H1 (cell line): Measurements from ENCODE around the gene CCNG1. TPM values are rescaled to one million over a fixed set of nuclear protein-coding genes. Genes with fewer than 3 reads are reported as not detected.

Source experiments
- CTCF ChIA-PET: fragments of 300-600 bp; sonication (Branson Sonifier 250); formaldehyde crosslinking; loops from one replicate; lab custom pipeline; 2021; ENCODE audit not compliant: partially characterized antibody; lab: Charles Lee
- POLR2A ChIA-PET: fragments of 300-600 bp; sonication (Branson Sonifier 250); formaldehyde crosslinking; loops from one replicate; lab custom pipeline; 2021; ENCODE audit warnings: inconsistent platforms; ENCODE audit not compliant: partially characterized antibody; lab: Charles Lee
- DNase-seq, 2 experiments: peaks; one replicate each; pipeline versions ENCODE4 v3.0.0 to v3.0.0-alpha.2; 2010 to 2022; ENCODE audit warnings: low spot score in 2 of 2, low read depth in 1 of 2, mixed read lengths in 1 of 2
- FAIRE-seq: peaks from 2 replicates; lab custom pipeline; 2011; peaks lifted over from hg19 to GRCh38; lab: Jason Lieb, UNC
- H2AFZ ChIP-seq: 2 replicates; pipeline ENCODE4 v1.8.1; 2012; ENCODE audit warnings: low read length, inconsistent platforms
- H2AK5ac ChIP-seq: 2 replicates; pipeline ENCODE4 v1.6.1; 2013; ENCODE audit warnings: low read depth, low read length
- H2BK120ac ChIP-seq: replicated peaks from 2 replicates; pipeline ENCODE3; 2013; ENCODE audit warnings: low read depth, low read length, inconsistent platforms
- H2BK12ac ChIP-seq: 2 replicates; pipeline ENCODE4 v1.6.1; 2013; ENCODE audit warnings: low read depth, low read length
- H2BK15ac ChIP-seq: 2 replicates; pipeline ENCODE4 v1.6.1; 2013; ENCODE audit warnings: low read length
- H2BK20ac ChIP-seq: 2 replicates; pipeline ENCODE4 v1.6.1; 2013; ENCODE audit warnings: low read length
- H2BK5ac ChIP-seq: 2 replicates; pipeline ENCODE4 v1.6.1; 2013; ENCODE audit warnings: low read depth, low read length
- H3K14ac ChIP-seq: 2 replicates; pipeline ENCODE4 v1.6.1; 2013; ENCODE audit warnings: inconsistent platforms; ENCODE audit not compliant: insufficient read length
- H3K18ac ChIP-seq: 2 replicates; pipeline ENCODE4 v1.6.1; 2013; ENCODE audit warnings: low read length; ENCODE audit errors: extremely low read depth
- H3K23ac ChIP-seq: 2 replicates; pipeline ENCODE4 v1.6.1; 2013; ENCODE audit warnings: inconsistent platforms; ENCODE audit not compliant: insufficient read length
- H3K23me2 ChIP-seq: 2 replicates; pipeline ENCODE4 v1.6.1; 2013; ENCODE audit warnings: low read depth, low read length
- H3K27ac ChIP-seq: 2 replicates; pipeline ENCODE4 v1.6.1; 2011; ENCODE audit warnings: low read depth, low read length, inconsistent platforms
- H3K27me3 ChIP-seq, 4 experiments: replicated peaks in 1 of 4; 1 replicate in 1 of 4; 2 replicates in 3 of 4; pipeline versions ENCODE4 v1.6.1 to v1.8.1; 2011 to 2013; ENCODE audit warnings: low read length in 3 of 4, mild to moderate bottlenecking in 3 of 4, inconsistent platforms in 2 of 4, mixed read lengths in 2 of 4, moderate library complexity in 1 of 4; ENCODE audit not compliant: control insufficient read depth in 3 of 4, insufficient read depth in 3 of 4; ENCODE audit errors: extremely low read depth in 1 of 4
- H3K36me3 ChIP-seq, 4 experiments: 2 replicates each; pipeline versions ENCODE4 v1.6.1 to v1.8.1; 2011 to 2013; ENCODE audit warnings: mild to moderate bottlenecking in 4 of 4, low read length in 3 of 4, moderate library complexity in 2 of 4, control low read depth in 1 of 4, inconsistent platforms in 1 of 4; ENCODE audit not compliant: insufficient read depth in 4 of 4, control insufficient read depth in 2 of 4
- H3K4ac ChIP-seq: replicated peaks from 2 replicates; pipeline ENCODE3; 2013; ENCODE audit warnings: low read length, low read depth, mixed read lengths, inconsistent platforms; ENCODE audit not compliant: insufficient read length
- H3K4me1 ChIP-seq, 4 experiments: replicated peaks in 1 of 4; 1 replicate in 1 of 4; 2 replicates in 3 of 4; pipeline versions ENCODE4 v1.6.1 to v1.8.1; 2011 to 2013; ENCODE audit warnings: low read length in 3 of 4, inconsistent platforms in 2 of 4, mixed read lengths in 1 of 4; ENCODE audit not compliant: insufficient read depth in 4 of 4, control insufficient read depth in 3 of 4
- H3K4me2 ChIP-seq, 2 experiments: 2 replicates each; pipeline versions ENCODE4 v1.6.1 to v1.8.1; 2011 to 2013; ENCODE audit warnings: low read depth in 2 of 2, low read length in 2 of 2, control low read depth in 1 of 2, inconsistent platforms in 1 of 2, mild to moderate bottlenecking in 1 of 2; ENCODE audit not compliant: insufficient read depth in 1 of 2
- H3K4me3 ChIP-seq, 4 experiments: fragments of 200-600, 300-600 bp in 1 of 4; sonication (generic), shearing (Covaris generic), sonication (Bioruptor Twin) in 1 of 4; 2 replicates each; pipeline versions ENCODE4 v1.5.1 to v1.8.1; 2011 to 2016; ENCODE audit warnings: low read length in 4 of 4, low read depth in 3 of 4, control low read depth in 2 of 4, inconsistent platforms in 2 of 4, mild to moderate bottlenecking in 2 of 4, mixed read lengths in 1 of 4, moderate library complexity in 1 of 4; ENCODE audit not compliant: insufficient read depth in 2 of 4; ENCODE audit errors: extremely low read depth in 1 of 4
- H3K56ac ChIP-seq: replicated peaks from 2 replicates; pipeline ENCODE3; 2013; ENCODE audit warnings: low read depth, mild to moderate bottlenecking, mixed read lengths, low read length, inconsistent platforms; ENCODE audit not compliant: insufficient read length
- H3K79me1 ChIP-seq: 2 replicates; pipeline ENCODE4 v1.6.1; 2013; ENCODE audit warnings: low read depth, low read length, control low read depth
- H3K79me2 ChIP-seq, 2 experiments: 2 replicates each; pipeline versions ENCODE4 v1.6.1 to v1.8.1; 2012 to 2013; ENCODE audit warnings: low read length in 2 of 2, mild to moderate bottlenecking in 2 of 2, inconsistent platforms in 1 of 2; ENCODE audit not compliant: insufficient read depth in 2 of 2, control insufficient read depth in 1 of 2
- H3K9ac ChIP-seq, 4 experiments: replicated peaks in 1 of 4; 1 replicate in 1 of 4; 2 replicates in 3 of 4; pipeline versions ENCODE4 v1.6.1 to v1.8.1; 2011 to 2013; ENCODE audit warnings: low read depth in 3 of 4, low read length in 3 of 4, control low read depth in 2 of 4, mild to moderate bottlenecking in 2 of 4, moderate library complexity in 2 of 4, inconsistent platforms in 1 of 4; ENCODE audit errors: extremely low read depth in 1 of 4
- H3K9me3 ChIP-seq, 2 experiments: 2 replicates each; pipeline versions ENCODE4 v1.6.1 to v1.8.1; 2012 to 2013; ENCODE audit warnings: mild to moderate bottlenecking in 2 of 2, moderate library complexity in 2 of 2, control low read depth in 1 of 2, inconsistent platforms in 1 of 2, low read depth in 1 of 2, low read length in 1 of 2, mixed read lengths in 1 of 2; ENCODE audit not compliant: insufficient read depth in 2 of 2
- H4K20me1 ChIP-seq, 2 experiments: replicated peaks in 1 of 2; 2 replicates each; pipeline versions ENCODE3 to v1.8.1; 2011 to 2013; ENCODE audit warnings: inconsistent platforms in 2 of 2, low read length in 2 of 2, mild to moderate bottlenecking in 1 of 2; ENCODE audit not compliant: insufficient read depth in 2 of 2, control insufficient read depth in 1 of 2
- H4K5ac ChIP-seq: 2 replicates; pipeline ENCODE4 v1.6.1; 2013; ENCODE audit warnings: low read length, low read depth, mixed read lengths, inconsistent platforms; ENCODE audit not compliant: insufficient read length
- H4K8ac ChIP-seq: 2 replicates; pipeline ENCODE4 v1.8.0; 2013; ENCODE audit warnings: mild to moderate bottlenecking, moderate library complexity, low read length, inconsistent platforms; ENCODE audit not compliant: insufficient read depth; ENCODE audit errors: extremely low read depth
- H4K91ac ChIP-seq: replicated peaks from 2 replicates; pipeline ENCODE3; 2013; ENCODE audit warnings: low read length, mixed read lengths, inconsistent platforms; ENCODE audit not compliant: insufficient read length
- POLR2A ChIP-seq, 2 experiments: IDR thresholded peaks; 1 replicate in 1 of 2; 2 replicates in 1 of 2; pipeline ENCODE4 v1.6.1; 2011; ENCODE audit warnings: low read depth in 2 of 2, low read length in 2 of 2, mild to moderate bottlenecking in 2 of 2; ENCODE audit errors: control extremely low read depth in 1 of 2
- WGBS, 2 experiments: shearing (Covaris generic) in 1 of 2; methylation state at CpG; one replicate each; pipeline versions ENCODE4 v1.1.6 to v1.1.7; 2013 to 2015; ENCODE audit warnings: low lambda C conversion rate in 2 of 2, mixed read lengths in 2 of 2, inconsistent platforms in 1 of 2, low coverage in 1 of 2, missing lambda C conversion rate in 1 of 2; ENCODE audit not compliant: insufficient replicate concordance in 2 of 2, insufficient coverage in 1 of 2, insufficient read length in 1 of 2; ENCODE audit errors: extremely low coverage in 1 of 2, missing lambda C conversion rate in 1 of 2; 5-methylcytosine and 5-hydroxymethylcytosine counted together
- polyA plus RNA-seq, 7 experiments: library from polyadenylated mRNA; depleted of rRNA in 3 of 7; stranded (reverse) in 5 of 7; unstranded in 2 of 7; fragments of >200 nt in 5 of 7; fragments of 200-250 nt in 2 of 7; gene quantifications; 1 replicate in 5 of 7; 2 replicates in 1 of 7; 4 replicates in 1 of 7; pipeline versions ENCODE4 v1.2.1 to v1.2.3, GENCODE V29; 2011 to 2013; ENCODE audit warnings: missing spikeins in 2 of 7, mixed read lengths in 2 of 7
- total RNA-seq: library from RNA; stranded (reverse); fragmentation: NEBNext Ultra II Directional; extraction: Animal tissue kit (Norgen Biotek cat#: 25700); gene quantifications from 2 replicates; pipeline ENCODE4 v1.2.1, GENCODE V29; 2021

The CCNG1 gene
- total and polyA plus RNA-seq, 2 of the 8 experiments (the other 6 are each of a cell fraction or from before 2014, with no cell fraction given) = 165 to 369 TPM

DNA sequence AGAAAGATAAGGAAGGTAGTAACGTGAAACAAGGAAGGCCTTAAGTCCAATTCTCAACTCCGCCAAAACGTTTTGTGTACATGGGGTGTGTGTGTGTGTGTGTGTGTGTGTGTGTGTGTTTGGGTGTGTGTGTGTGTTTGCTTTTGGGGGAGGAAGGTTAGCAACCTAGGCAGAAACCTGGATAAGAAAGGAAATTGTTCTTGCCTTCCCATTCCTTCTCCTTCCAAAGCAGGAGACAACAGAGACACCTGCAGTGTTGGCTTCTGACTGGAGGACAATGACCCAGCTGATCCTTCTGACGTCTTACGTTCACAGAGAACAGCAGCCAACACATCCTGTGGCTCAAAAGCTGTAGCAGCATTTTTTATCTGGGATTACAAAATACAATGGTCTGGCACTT is 4.1 kb upstream of the CCNG1 start:
- Histone ChIP-seq H3K27me3 (no peaks in the 10 kb centered on the region), H3K23ac (no peak overlapping the region), H4K5ac (no peak overlapping the region), H2BK15ac (no peak overlapping the region), H3K79me1 (no peaks in the 10 kb centered on the region), H3K4me3 (no peak overlapping the region), H2AK5ac (no peak overlapping the region), H3K4ac (no peak overlapping the region), H3K79me2 (peaks cover 2 to 11% of the 10 kb centered on the region in 2 experiments; a peak in 3 of 4 replicates), H2BK120ac (no peak overlapping the region), H3K9ac (no peak overlapping the region), H4K20me1 (peaks cover 0 to 2% of the 10 kb centered on the region in 2 experiments), H4K8ac (no peak overlapping the region), H2AFZ (no peak overlapping the region), H3K4me1 (no peaks in the 10 kb centered on the region; a peak in 1 of 7 replicates), H4K91ac (peak overlapping the region; percentile 51), H3K23me2 (peaks cover 2% of the 10 kb centered on the region; the same call in 1 of the 2 replicates), H3K14ac (no peak overlapping the region), H3K9me3 (no peaks in the 10 kb centered on the region), H2BK20ac (no peak overlapping the region), H2BK5ac (no peak overlapping the region), H3K27ac (no peak overlapping the region), H2BK12ac (no peak overlapping the region)
- DNase-seq (no peak), FAIRE-seq (no peak)
- ChIA-PET POLR2A (no interaction called here), CTCF (interaction anchor here (0.9 to 1.6 kb wide), 3 partner anchors 25 to 88 kb away, joined by 3 read pairs; no protein-coding TSS in a partner anchor)
- TF ChIP-seq POLR2A (IDR thresholded peaks at IDR 0.05; ENCODE audit: control extremely low read depth in 1 of 2, low read depth in 2 of 2, low read length in 2 of 2) = no peak
- TF ChIP-seq, all 59 proteins: peak for 0
- no peaks in the 10 kb centered on the region for H3K36me3 ChIP-seq
- WGBS, 2 experiments = 92% methylated on average over 5 of the region's 5 CpGs; no CpG with 5 or more reads in 1 of the 2 experiments
- no peak overlapping the region for H3K4me2 ChIP-seq
- no peak overlapping the region for H3K56ac ChIP-seq
- no peak overlapping the region for H3K18ac ChIP-seq
